Measurements from ENCODE around the gene SCLY. TPM values are rescaled to one million over a fixed set of nuclear protein-coding genes. Genes with fewer than 3 reads are reported as not detected.

The SCLY gene
- total and polyA plus RNA-seq, 2 of the 13 experiments (the other 11 are each of a cell fraction or from before 2014, with no cell fraction given) = 27.9 to 38.6 TPM

GRCh38 chr2:238136820-238137537 lies 76.2 kb downstream of the SCLY start (continued):
- no peak for TF ChIP-seq ZNF710 (CRISPR knock-in tag; IDR thresholded peaks at IDR 0.05; ENCODE audit: borderline replicate concordance)
- TF ChIP-seq ZNF781 (CRISPR knock-in tag; IDR thresholded peaks at IDR 0.05; ENCODE audit: borderline replicate concordance, not compliant biosample characterization) = no peak
- 0 out of 2 replicates have a peak, but pooled peaks have one; percentile 48 for TF ChIP-seq HOXA9 (CRISPR knock-in tag; IDR thresholded peaks at IDR 0.05; ENCODE audit: borderline replicate concordance)
- 0 out of 2 replicates have a peak, but pooled peaks have one; percentile 14 for TF ChIP-seq ZNF644 (CRISPR knock-in tag; IDR thresholded peaks at IDR 0.05; ENCODE audit: low read depth)
- no peak for TF ChIP-seq PLSCR1 (CRISPR knock-in tag; IDR thresholded peaks at IDR 0.05; ENCODE audit: borderline replicate concordance)
- TF ChIP-seq STAG1 (CRISPR knock-in tag; IDR thresholded peaks at IDR 0.05) = no peak
- TF ChIP-seq ARNT (IDR thresholded peaks at IDR 0.05) = no peak
- no peak for TF ChIP-seq ZNF337 (CRISPR knock-in tag; IDR thresholded peaks at IDR 0.05; ENCODE audit: borderline replicate concordance, low read depth)
- TF ChIP-seq FOXA1 (IDR thresholded peaks at IDR 0.05) = no peak
- TF ChIP-seq FOXA1 (CRISPR knock-in tag; IDR thresholded peaks at IDR 0.05) = no peak
- no peak for TF ChIP-seq ZNF747 (CRISPR knock-in tag; IDR thresholded peaks at IDR 0.05; ENCODE audit: borderline replicate concordance)
- TF ChIP-seq DPF2 (CRISPR knock-in tag; IDR thresholded peaks at IDR 0.05; ENCODE audit: borderline replicate concordance, low read depth) = 0 out of 2 replicates have a peak, but pooled peaks have one; percentile 16
- no peak for TF ChIP-seq ZNF83 (CRISPR knock-in tag; IDR thresholded peaks at IDR 0.05; ENCODE audit: borderline replicate concordance)
- 0 out of 2 replicates have a peak, but pooled peaks have one; percentile 65 for TF ChIP-seq ZNF276 (CRISPR knock-in tag; IDR thresholded peaks at IDR 0.05; ENCODE audit: low read depth)
- no peak for TF ChIP-seq ZBTB3 (CRISPR knock-in tag; IDR thresholded peaks at IDR 0.05; ENCODE audit: borderline replicate concordance, low read depth)
- no peak for TF ChIP-seq ZNF496 (CRISPR knock-in tag; IDR thresholded peaks at IDR 0.05; ENCODE audit: insufficient replicate concordance)
- peak; percentile 66; the same call in 1 of the 2 replicates for TF ChIP-seq ZNF619 (CRISPR knock-in tag; IDR thresholded peaks at IDR 0.05)
- TF ChIP-seq EZH2 (conservative IDR thresholded peaks at IDR 0.05; ENCODE audit: low read depth, low read length) = no peak
- TF ChIP-seq KMT2B (CRISPR knock-in tag; IDR thresholded peaks at IDR 0.05) = no peak
- TF ChIP-seq ZNF432 (CRISPR knock-in tag; IDR thresholded peaks at IDR 0.05; ENCODE audit: borderline replicate concordance) = no peak
- no peak for TF ChIP-seq PRPF4 (IDR thresholded peaks at IDR 0.05; ENCODE audit: low read depth, low read length, poor library complexity, severe bottlenecking)
- no peak for TF ChIP-seq NONO (IDR thresholded peaks at IDR 0.05)
- TF ChIP-seq NONO (CRISPR knock-in tag; conservative IDR thresholded peaks at IDR 0.05) = peak; percentile 73; the same call in 1 of the 2 replicates
- TF ChIP-seq ZFP37 (CRISPR knock-in tag; IDR thresholded peaks at IDR 0.05; ENCODE audit: borderline replicate concordance) = no peak
